ENCODE results near the gene SIL1.
"Not testable (repeated sequence)": the region's sequence is repeated elsewhere in the genome, so short reads cannot be mapped to it uniquely, and the experiment has no call there.

The SIL1 gene

GRCh38 chr5:139141446-139142204 lies 56.5 kb downstream of the SIL1 start:
- DNase-seq (ENCODE audit: low read depth, low spot score): no peak

DNA sequence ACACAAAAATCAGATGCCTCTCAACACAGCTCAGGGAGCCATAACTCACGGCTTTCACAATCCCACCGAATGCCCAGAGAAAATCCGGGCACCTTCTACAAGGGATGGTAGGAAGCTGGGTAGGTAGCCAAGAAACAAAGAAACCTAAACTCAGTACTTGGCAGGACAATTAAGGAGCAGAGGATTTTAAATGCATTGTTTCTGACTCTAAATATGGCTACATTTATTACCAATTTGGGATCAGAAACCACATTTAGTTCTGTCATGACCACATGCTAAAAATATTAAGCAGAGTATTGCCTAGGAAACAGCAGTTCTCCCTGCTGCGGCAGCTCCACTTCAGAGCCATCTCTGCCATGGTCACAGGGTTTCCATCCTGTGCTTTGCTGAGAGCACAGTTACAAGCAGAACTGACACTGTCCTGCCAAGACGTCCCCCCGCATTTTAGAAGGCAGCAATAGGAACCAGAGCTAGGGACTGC lies 57.5 kb downstream of the SIL1 start:
- no peak for DNase-seq (ENCODE audit: low read depth, low spot score)

DNA sequence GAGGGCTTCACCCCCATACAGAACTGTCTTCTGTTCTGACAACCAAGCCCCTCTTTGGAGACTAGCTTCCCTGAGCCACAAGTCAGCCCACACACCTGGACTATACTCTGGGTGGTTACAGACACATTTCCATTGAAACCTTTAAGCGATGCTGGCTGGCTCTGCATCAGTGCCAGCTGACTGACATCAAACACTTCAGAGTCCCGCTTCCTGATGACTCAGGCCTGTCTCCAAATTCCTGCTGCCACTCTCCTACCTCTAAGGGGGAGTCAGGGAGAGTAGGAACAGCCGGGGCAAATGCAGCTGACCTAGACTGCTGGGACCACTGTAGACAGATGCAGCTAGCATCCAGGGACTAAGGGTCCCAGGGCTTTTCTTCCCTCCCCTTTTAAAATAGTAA lies 59.4 kb downstream of the SIL1 start:
- DNase-seq (ENCODE audit: low read depth, low spot score): no peak

- no peak for DNase-seq (ENCODE audit: low read depth, low spot score)
These were observed 60.1 kb downstream of the SIL1 start for GRCh38 chr5:139138109-139138508.

DNA sequence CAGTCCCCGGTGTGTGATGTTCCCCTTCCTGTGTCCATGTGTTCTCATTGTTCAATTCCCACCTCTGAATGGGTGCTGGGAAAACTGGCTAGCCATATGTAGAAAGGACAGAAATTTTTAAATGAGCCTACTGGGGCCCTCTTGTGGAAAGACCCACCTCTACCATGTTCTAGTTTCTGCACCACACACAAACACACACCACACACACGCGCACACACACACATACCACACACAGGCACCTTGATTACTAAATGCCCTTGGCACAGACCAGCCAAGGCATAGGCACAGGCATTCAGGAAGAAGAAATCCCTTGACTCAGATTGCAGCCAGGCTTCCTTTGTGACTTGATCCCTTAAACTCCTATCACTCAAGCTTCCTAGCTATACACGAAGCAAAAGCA lies 60.5 kb downstream of the SIL1 start:
- DNase-seq (ENCODE audit: low read depth, low spot score): no peak

- DNase-seq (ENCODE audit: low read depth, low spot score): no peak
These were observed 63.3 kb downstream of the SIL1 start for GRCh38 chr5:139134906-139135305.

- DNase-seq (ENCODE audit: low read depth, low spot score): no peak
These were observed 64.9 kb downstream of the SIL1 start for GRCh38 chr5:139133282-139133681.

GRCh38 chr5:139132515-139132914 lies 65.7 kb downstream of the SIL1 start:
- no peak for DNase-seq (ENCODE audit: low read depth, low spot score)

DNA sequence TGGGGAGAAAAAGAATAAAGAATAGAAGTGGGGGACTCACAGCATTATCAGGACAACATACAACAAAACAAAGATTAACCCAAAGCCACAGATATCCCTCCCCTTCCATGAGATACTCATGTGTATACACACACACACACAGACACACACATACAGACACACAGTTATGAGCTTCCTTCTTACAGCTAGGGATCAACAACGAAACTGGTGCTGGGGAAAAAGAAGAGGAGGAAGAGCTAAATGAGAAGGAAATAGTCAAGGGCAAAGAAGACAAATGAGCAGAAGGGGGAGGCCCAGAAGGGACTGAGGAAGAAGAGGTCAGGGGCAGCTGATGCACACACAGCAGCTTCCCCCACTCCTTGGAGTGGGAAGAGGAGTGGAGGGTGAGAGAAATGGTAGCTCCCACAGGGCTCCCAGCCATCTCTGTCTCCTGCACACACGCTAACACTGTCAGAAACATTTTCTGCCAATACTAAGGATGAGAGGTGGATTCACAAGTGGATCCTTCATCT lies 66.2 kb downstream of the SIL1 start:
- no peak for DNase-seq (ENCODE audit: low read depth, low spot score)

GRCh38 chr5:139131465-139131864 lies 66.7 kb downstream of the SIL1 start:
- DNase-seq (ENCODE audit: low read depth, low spot score): no peak

- DNase-seq (ENCODE audit: low read depth, low spot score): no peak
These were observed 67.1 kb downstream of the SIL1 start for GRCh38 chr5:139131062-139131461.

- no peak for DNase-seq (ENCODE audit: low read depth, low spot score)
These were observed 68.0 kb downstream of the SIL1 start for GRCh38 chr5:139130214-139130613.

GRCh38 chr5:139126711-139127111 lies 71.5 kb downstream of the SIL1 start:
- DNase-seq (ENCODE audit: low read depth, low spot score): no peak

- DNase-seq (ENCODE audit: low read depth, low spot score): no peak
These were observed 72.2 kb downstream of the SIL1 start for GRCh38 chr5:139125991-139126390.

GRCh38 chr5:139124774-139125520 lies 73.2 kb downstream of the SIL1 start:
- no peak for DNase-seq (ENCODE audit: low read depth, low spot score)

DNA sequence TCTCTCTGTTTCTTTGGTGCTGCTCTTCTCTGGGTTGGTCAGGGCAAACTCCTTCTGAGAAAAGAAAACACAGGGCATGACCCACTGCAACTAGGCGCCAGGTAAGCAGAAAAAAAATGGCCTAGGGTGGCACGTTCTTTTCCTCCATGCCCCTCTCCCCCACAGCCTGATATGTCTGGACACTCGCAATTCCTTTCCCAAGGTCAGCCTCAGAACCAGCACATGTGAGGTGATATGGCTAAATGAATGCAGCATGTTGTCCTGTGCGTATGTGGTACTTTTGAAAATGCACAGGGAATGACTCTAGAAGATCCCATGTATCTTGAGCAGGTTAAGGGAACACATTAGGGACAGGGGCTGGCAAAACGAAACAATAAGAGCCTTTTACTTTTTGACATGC lies 77.0 kb downstream of the SIL1 start:
- no peak for DNase-seq (ENCODE audit: low read depth, low spot score)

DNA sequence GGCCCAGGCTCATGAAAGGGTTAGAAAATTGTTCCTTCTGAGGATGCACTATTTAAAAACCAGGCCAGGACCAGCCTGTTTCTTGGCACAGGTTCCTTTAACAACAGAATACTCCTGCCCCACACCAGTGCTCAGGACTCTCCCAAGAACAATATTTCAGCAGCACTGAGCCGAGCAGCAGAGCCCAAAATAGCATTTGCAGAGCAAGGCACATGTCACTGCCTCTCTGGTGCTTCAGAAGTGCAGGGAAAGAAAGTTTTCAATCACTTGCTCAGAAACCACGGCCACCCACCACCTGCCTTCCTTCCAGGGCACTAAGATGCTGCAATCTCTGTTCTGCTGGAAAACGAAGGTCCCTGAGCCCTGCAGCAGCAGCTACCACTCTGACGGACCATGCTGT lies 77.6 kb downstream of the SIL1 start:
- no peak for DNase-seq (ENCODE audit: low read depth, low spot score)

DNA sequence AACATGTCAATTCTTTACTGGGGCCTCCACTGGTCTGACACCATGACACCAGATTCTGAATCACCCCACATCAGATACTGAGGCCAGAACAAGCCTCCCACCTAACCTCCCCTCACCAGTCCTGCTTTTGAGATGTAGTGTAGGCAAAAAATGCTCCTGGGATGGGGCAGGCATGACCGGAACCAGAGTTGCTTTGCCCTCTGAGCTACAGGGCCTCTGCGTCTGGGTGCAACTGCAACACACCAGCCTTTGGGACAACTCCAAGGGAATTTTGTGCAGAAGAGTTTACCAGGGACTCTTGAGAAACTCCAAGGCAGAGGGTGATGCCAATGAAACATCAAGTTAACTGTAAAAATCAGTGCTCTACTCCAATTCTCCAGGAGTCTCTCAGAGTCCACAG lies 79.4 kb downstream of the SIL1 start:
- no peak for DNase-seq (ENCODE audit: low read depth, low spot score)

- no peak for DNase-seq (ENCODE audit: low read depth, low spot score)
These were observed 80.8 kb downstream of the SIL1 start for GRCh38 chr5:139117342-139117884.

DNA sequence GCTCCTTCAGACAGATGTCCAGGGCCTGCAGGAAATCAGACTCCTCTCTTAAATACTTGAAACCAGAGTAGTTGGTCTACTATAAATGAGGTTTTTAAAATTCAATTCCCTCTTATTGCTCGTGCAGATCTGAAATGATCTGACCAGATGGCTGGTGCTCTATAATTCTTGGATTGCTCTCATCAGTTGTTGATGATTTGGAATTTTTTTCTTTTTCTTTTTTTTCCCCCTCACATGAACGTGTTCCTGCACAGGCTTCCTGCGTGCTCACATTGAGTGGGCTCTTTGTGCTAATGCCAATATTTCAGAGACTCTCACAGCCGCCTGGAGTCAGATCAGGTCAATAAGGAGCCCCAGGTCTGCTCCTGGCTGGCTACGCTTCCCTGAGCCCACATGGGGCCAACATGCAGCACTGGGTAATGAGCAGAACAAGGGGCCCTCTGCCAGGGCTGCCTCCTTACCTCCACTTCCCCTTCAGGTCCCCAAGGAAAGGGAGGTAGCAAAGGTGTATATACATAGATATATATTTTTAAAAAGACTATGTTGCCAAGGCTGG lies 82.0 kb downstream of the SIL1 start:
- no peak for DNase-seq (ENCODE audit: low read depth, low spot score)

DNA sequence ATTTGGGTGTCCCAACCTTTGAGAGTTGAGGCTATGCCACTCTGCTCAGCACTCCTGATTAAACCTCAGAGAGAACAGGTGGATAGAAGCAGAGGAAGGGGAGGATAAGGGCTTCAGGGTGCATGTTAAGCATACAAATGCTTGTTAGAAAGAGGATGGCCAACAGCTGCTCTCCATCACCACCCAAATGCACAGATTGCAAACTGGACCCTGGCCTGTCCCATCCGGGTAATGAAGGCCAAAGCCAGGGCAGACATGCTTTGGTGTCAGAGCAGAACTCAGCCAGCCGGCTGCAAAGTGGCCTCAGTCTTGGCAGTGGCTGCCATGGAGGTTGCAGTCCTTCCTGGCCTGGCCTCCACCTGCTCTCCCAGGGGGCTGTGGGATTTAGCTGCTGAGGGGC lies 84.3 kb downstream of the SIL1 start:
- DNase-seq (ENCODE audit: low read depth, low spot score): no peak

- not testable (repeated sequence) for DNase-seq (ENCODE audit: low read depth, low spot score)
These were observed 85.8 kb downstream of the SIL1 start for GRCh38 chr5:139112362-139112761.

All from activated CD4-positive, CD25-positive, alpha-beta regulatory T cell treated with anti-CD3 and anti-CD28 coated beads, Interleukin-2, amount 50 U/mL, for 16 hours (primary cell).